ENCODE data around the gene SMOC2.

Gene SMOC2

GRCh38 chr6:168440520-168441433 is at the start of gene SMOC2:
Gene SMOC2, plus strand, starts transcription at chr6:168441184. Its CDS starts 187 bp downstream, at chr6:168441371.
- no peak for DNase-seq

GRCh38 chr6:168393126-168393870 is 47.7 kb upstream of the SMOC2 start:
- no peak for DNase-seq

GRCh38 chr6:168394606-168395005 is 46.4 kb upstream of the SMOC2 start:
- DNase-seq: no peak

GRCh38 chr6:168395983-168396382 is 45.0 kb upstream of the SMOC2 start:
- no peak for DNase-seq

GRCh38 chr6:168396561-168396960 is 44.4 kb upstream of the SMOC2 start:
- DNase-seq: no peak

GRCh38 chr6:168397012-168397411 is 44.0 kb upstream of the SMOC2 start:
- no peak for DNase-seq

GRCh38 chr6:168400037-168400436 is 40.9 kb upstream of the SMOC2 start:
- no peak for DNase-seq

- DNase-seq: no peak
These were observed 37.5 kb upstream of the SMOC2 start for GRCh38 chr6:168403370-168404005.

GRCh38 chr6:168404560-168404959 is 36.4 kb upstream of the SMOC2 start:
- DNase-seq: peak; percentile 45

- DNase-seq: no peak
These were observed 33.1 kb upstream of the SMOC2 start for GRCh38 chr6:168407842-168408241.

GRCh38 chr6:168408504-168409136 is 32.4 kb upstream of the SMOC2 start:
- no peak for DNase-seq

- no peak for DNase-seq
These were observed 30.9 kb upstream of the SMOC2 start for GRCh38 chr6:168410035-168410434.

- DNase-seq: no peak
These were observed 30.4 kb upstream of the SMOC2 start for GRCh38 chr6:168410554-168411011.

- no peak for DNase-seq
These were observed 29.9 kb upstream of the SMOC2 start for GRCh38 chr6:168411130-168411529.

GRCh38 chr6:168411793-168412192 is 29.2 kb upstream of the SMOC2 start:
- no peak for DNase-seq

GRCh38 chr6:168412456-168412855 is 28.5 kb upstream of the SMOC2 start:
- no peak for DNase-seq

- DNase-seq: no peak
These were observed 27.8 kb upstream of the SMOC2 start for GRCh38 chr6:168413018-168413720.

GRCh38 chr6:168413856-168414255 is 27.1 kb upstream of the SMOC2 start:
- DNase-seq: no peak

GRCh38 chr6:168414336-168415097 is 26.5 kb upstream of the SMOC2 start:
- DNase-seq: no peak

- no peak for DNase-seq
These were observed 25.6 kb upstream of the SMOC2 start for GRCh38 chr6:168415098-168415992.

Data from DMS79 treated with DMSO at 0.1 percent for 48 hours (cell line).